Activated B cell treated with CpG ODN at 0.5 μM for 24 hours (primary cell): ENCODE data around the gene SFPQ. TPM values are rescaled to one million over a fixed set of nuclear protein-coding genes. Genes with fewer than 3 reads are reported as not detected.
A peak's percentile ranks its signal among the peaks of the same experiment; 100 is the strongest.

Experiments used
- ATAC-seq: fragments of 200-7000 bp; cut with Tn5 transposase; one replicate; pipeline ENCODE4 v1.10.0; 2021; ENCODE audit warnings: low read depth, mild to moderate bottlenecking, moderate library complexity
- CTCF ChIA-PET: fragments of 350-600 bp; sonication (Branson Sonifier 250); formaldehyde crosslinking; loops from one replicate; lab custom pipeline; 2021; ENCODE audit warnings: antibody characterized with exemption; lab: Charles Lee
- POLR2A ChIA-PET: fragments of 350-600 bp; sonication (Branson Sonifier 250); formaldehyde crosslinking; loops from one replicate; lab custom pipeline; 2021; ENCODE audit warnings: antibody characterized with exemption; lab: Charles Lee
- DNase-seq: peaks from one replicate; pipeline ENCODE4 v3.0.0; 2022
- H3K27ac Mint-ChIP-seq: one replicate; pipeline ENCODE4 v1.8.0; 2020; ENCODE audit warnings: mixed read lengths
- H3K27me3 Mint-ChIP-seq: one replicate; pipeline ENCODE4 v1.8.0; 2021; ENCODE audit warnings: mixed read lengths
- H3K36me3 Mint-ChIP-seq: one replicate; pipeline ENCODE4 v1.8.0; 2021; ENCODE audit warnings: low read depth, mixed read lengths
- H3K4me1 Mint-ChIP-seq: one replicate; pipeline ENCODE4 v1.8.0; 2021; ENCODE audit warnings: mixed read lengths
- H3K4me3 Mint-ChIP-seq: one replicate; pipeline ENCODE4 v1.8.0; 2020; ENCODE audit warnings: mild to moderate bottlenecking, mixed read lengths
- H3K9me3 Mint-ChIP-seq: one replicate; pipeline ENCODE4 v1.8.0; 2020; ENCODE audit warnings: mixed read lengths
- CTCF ChIP-seq: fragments of 200-600 bp; IDR thresholded peaks from one replicate; pipeline ENCODE4 v1.8.0; 2022; ENCODE audit warnings: antibody characterized with exemption, mild to moderate bottlenecking
- intact Hi-C: fragments of 100-400 bp; cut with micrococcal nuclease; formaldehyde crosslinking; loops from one replicate; pipeline ENCODE4 v1.15.1; 2024
- total RNA-seq: library from RNA; stranded (reverse); gene quantifications from 2 replicates; pipeline ENCODE4 v1.2.3, GENCODE V29; 2022

The SFPQ gene
- total RNA-seq, 1 donor from 2014 or later: 429 TPM

- intact Hi-C loops: no loop called here
- H3K4me1 Mint-ChIP-seq: peaks cover 42% of the 10 kb centered on the region
- DNase-seq (no peak), ATAC-seq (no peak)
- no peaks in the 10 kb centered on the region for H3K9me3 Mint-ChIP-seq
- no peak overlapping the region for H3K4me3 Mint-ChIP-seq
- ChIA-PET POLR2A (interaction anchor here (1.1 to 1.4 kb wide), 2 partner anchors 10 to 12 kb away, joined by 4 read pairs; partner anchors contain the start of gene SFPQ), CTCF (interaction anchor here (1.1 kb wide), 1 partner anchor 21 kb away, joined by 3 read pairs; no protein-coding TSS in a partner anchor)
- H3K36me3 Mint-ChIP-seq: peaks cover 99% of the 10 kb centered on the region
- no peak overlapping the region for H3K27ac Mint-ChIP-seq
- no peak for TF ChIP-seq CTCF
- H3K27me3 Mint-ChIP-seq: no peaks in the 10 kb centered on the region
Observed at GRCh38 chr1:35180776-35181374, 12.1 kb downstream of the SFPQ start.

- Mint-ChIP-seq H3K9me3 (no peaks in the 10 kb centered on the region), H3K27ac (no peak overlapping the region), H3K4me1 (peaks cover 35% of the 10 kb centered on the region), H3K36me3 (peaks cover 99% of the 10 kb centered on the region), H3K4me3 (no peak overlapping the region), H3K27me3 (no peaks in the 10 kb centered on the region)
- TF ChIP-seq CTCF: no peak
- POLR2A ChIA-PET: no interaction called here
- no peak for ATAC-seq
- no peak for DNase-seq
- intact Hi-C loops: no loop called here
- CTCF ChIA-PET: interaction anchor here (1.1 kb wide), 1 partner anchor 22 kb away, joined by 3 read pairs; no protein-coding TSS in a partner anchor
Observed at GRCh38 chr1:35179908-35180307, 13.0 kb downstream of the SFPQ start.

GRCh38 chr1:35178874-35179380, 14.0 kb downstream of the SFPQ start:
- ATAC-seq: no peak
- peaks cover 27% of the 10 kb centered on the region for H3K4me1 Mint-ChIP-seq
- no peak for TF ChIP-seq CTCF
- ChIA-PET POLR2A (interaction anchor here (1.0 kb wide), 1 partner anchor 14 kb away, joined by 8 read pairs; the partner anchor contains the start of gene SFPQ), CTCF (no interaction called here)
- peaks cover 99% of the 10 kb centered on the region for H3K36me3 Mint-ChIP-seq
- intact Hi-C loops: no loop called here
- H3K4me3 Mint-ChIP-seq: no peak overlapping the region
- H3K27me3 Mint-ChIP-seq: no peaks in the 10 kb centered on the region
- no peak for DNase-seq
- no peak overlapping the region for H3K27ac Mint-ChIP-seq
- no peaks in the 10 kb centered on the region for H3K9me3 Mint-ChIP-seq

- intact Hi-C loops: no loop called here
- ATAC-seq (no peak), DNase-seq (no peak)
- Mint-ChIP-seq H3K36me3 (peaks cover 99% of the 10 kb centered on the region), H3K27me3 (no peaks in the 10 kb centered on the region), H3K9me3 (no peaks in the 10 kb centered on the region), H3K4me1 (peaks cover 24% of the 10 kb centered on the region), H3K4me3 (no peak overlapping the region), H3K27ac (peak overlapping the region; percentile 9)
- TF ChIP-seq CTCF: no peak
- POLR2A ChIA-PET: no interaction called here
- CTCF ChIA-PET: no interaction called here
Observed at GRCh38 chr1:35178295-35178695, 14.7 kb downstream of the SFPQ start.

GRCh38 chr1:35177237-35177786, 15.6 kb downstream of the SFPQ start:
- no peak overlapping the region for H3K27ac Mint-ChIP-seq
- no peak for TF ChIP-seq CTCF
- H3K27me3 Mint-ChIP-seq: no peaks in the 10 kb centered on the region
- no peak for ATAC-seq
- DNase-seq: no peak
- H3K36me3 Mint-ChIP-seq: peaks cover 89% of the 10 kb centered on the region
- intact Hi-C loops: no loop called here
- peaks cover 23% of the 10 kb centered on the region for H3K4me1 Mint-ChIP-seq
- no peak overlapping the region for H3K4me3 Mint-ChIP-seq
- no peaks in the 10 kb centered on the region for H3K9me3 Mint-ChIP-seq
- CTCF ChIA-PET: no interaction called here
- POLR2A ChIA-PET: no interaction called here
